ENCODE measurements around the gene MORN3.

- no peak for TF ChIP-seq POLR2AphosphoS5 (IDR thresholded peaks at IDR 0.05; ENCODE audit: low read depth, low read length)
- TF ChIP-seq SIN3A (IDR thresholded peaks at IDR 0.05; ENCODE audit: borderline replicate concordance, insufficient read depth, low read length), result no peak
Measured at GRCh38 chr12:121697093-121697698, 27.7 kb upstream of the MORN3 start.

Data from PFSK-1 (cell line).